HG03565 (cell line): Measurements from ENCODE around the gene KISS1.

Experiments
- ATAC-seq: cut with Tn5 transposase; IDR thresholded peaks from one replicate; pipeline ENCODE4 v1.9.1; 2021; ENCODE audit warnings: mild to moderate bottlenecking, moderate library complexity; ENCODE audit not compliant: unreplicated experiment

KISS1 gene

GRCh38 chr1:204194080-204194479 is 2.2 kb downstream of the KISS1 start:
- no peak for ATAC-seq

- ATAC-seq = no peak
Measured at GRCh38 chr1:204192589-204193352, 3.5 kb downstream of the KISS1 start.

GRCh38 chr1:204192046-204192445 is 4.2 kb downstream of the KISS1 start:
- no peak for ATAC-seq

GRCh38 chr1:204191456-204191855 is 4.8 kb downstream of the KISS1 start:
- ATAC-seq = no peak

GRCh38 chr1:204190212-204191211 is 5.8 kb downstream of the KISS1 start:
- no peak for ATAC-seq

- no peak for ATAC-seq
Measured at GRCh38 chr1:204188959-204189639, 7.2 kb downstream of the KISS1 start.

- ATAC-seq = no peak
Measured at GRCh38 chr1:204186597-204186996, 9.7 kb downstream of the KISS1 start.

GRCh38 chr1:204181116-204181515 is 15.2 kb downstream of the KISS1 start:
- no peak for ATAC-seq

GRCh38 chr1:204180133-204180532 is 16.2 kb downstream of the KISS1 start:
- no peak for ATAC-seq

GRCh38 chr1:204178487-204179281 is 17.6 kb downstream of the KISS1 start:
- no peak for ATAC-seq

GRCh38 chr1:204177133-204177532 is 19.2 kb downstream of the KISS1 start:
- ATAC-seq = no peak

- no peak for ATAC-seq
Measured at GRCh38 chr1:204176049-204176448, 20.2 kb downstream of the KISS1 start.

GRCh38 chr1:204174958-204175357 is 21.3 kb downstream of the KISS1 start:
- ATAC-seq = no peak

GRCh38 chr1:204172404-204173029 is 23.8 kb downstream of the KISS1 start:
- no peak for ATAC-seq

- ATAC-seq = no peak
Measured at GRCh38 chr1:204171751-204172178, 24.5 kb downstream of the KISS1 start.

GRCh38 chr1:204170494-204171155 is 25.7 kb downstream of the KISS1 start:
- ATAC-seq = no peak

- no peak for ATAC-seq
Measured at GRCh38 chr1:204169858-204170257, 26.4 kb downstream of the KISS1 start.

- ATAC-seq = no peak
Measured at GRCh38 chr1:204167730-204168129, 28.6 kb downstream of the KISS1 start.

GRCh38 chr1:204166219-204166618 is 30.1 kb downstream of the KISS1 start, which contains the start of gene REN:
Gene REN (minus strand): TSS chr1:204166337. CDS start chr1:204166293, 44 bp downstream.
- no peak for ATAC-seq
